Esophagus muscularis mucosa (tissue), 4 donors: Measurements from ENCODE around the gene CBX4. TPM values are rescaled to one million over a fixed set of nuclear protein-coding genes. Genes with fewer than 3 reads are reported as not detected.
"Not testable (repeated sequence)": the region's sequence is repeated elsewhere in the genome, so short reads cannot be mapped to it uniquely, and the experiment has no call there.

Source experiments
- DNase-seq: peaks from one replicate; pipeline ENCODE4 v3.0.0-alpha.2; 2017; ENCODE audit errors: extremely low spot score
- H3K27ac ChIP-seq, 4 donors: fragments of 200-600 bp; sonication (generic); replicated peaks in 1 of 4; 1 replicate in 3 of 4; 2 replicates in 1 of 4; pipeline ENCODE4 v1.5.1; 2016 to 2019; ENCODE audit warnings: mild to moderate bottlenecking in 1 of 4
- H3K27me3 ChIP-seq, 4 donors: fragments of 200-600 bp; sonication (generic); one replicate each; pipeline versions ENCODE4 v1.5.1 to v1.6.0; 2016 to 2019
- H3K36me3 ChIP-seq, 4 donors: fragments of 200-600 bp; sonication (generic); one replicate each; pipeline ENCODE4 v1.5.1; 2016 to 2019
- H3K4me1 ChIP-seq, 4 donors: fragments of 200-600 bp; sonication (generic); one replicate each; pipeline ENCODE4 v1.5.1; 2016 to 2019
- H3K4me3 ChIP-seq, 4 donors: fragments of 200-600 bp; sonication (generic); 1 replicate in 2 of 4; 2 replicates in 2 of 4; pipeline ENCODE4 v1.5.1; 2016 to 2019; ENCODE audit warnings: mild to moderate bottlenecking in 4 of 4, moderate library complexity in 1 of 4
- H3K9me3 ChIP-seq, 4 donors: fragments of 200-600 bp; sonication (generic); 1 replicate in 3 of 4; 2 replicates in 1 of 4; pipeline ENCODE4 v1.5.1; 2016 to 2019
- EP300 ChIP-seq: sonication (generic); formaldehyde crosslinking; IDR thresholded peaks from one replicate; pipeline ENCODE4 v1.6.1; 2017; ENCODE audit warnings: antibody characterized with exemption
- POLR2A ChIP-seq: fragments of 450-650 bp; IDR thresholded peaks from one replicate; pipeline ENCODE4 v1.6.1; 2017; ENCODE audit warnings: antibody characterized with exemption, moderate library complexity, mild to moderate bottlenecking, low read depth
- POLR2AphosphoS5 ChIP-seq, 2 donors: sonication (generic); formaldehyde crosslinking; IDR thresholded peaks; one replicate each; pipeline ENCODE4 v1.6.1; 2017; ENCODE audit warnings: antibody characterized with exemption in 2 of 2
- WGBS: methylation state at CpG from one replicate; pipeline ENCODE4 v1.1.5; 2018; 5-methylcytosine and 5-hydroxymethylcytosine counted together
- intact Hi-C: fragments of 100-400 bp; cut with DNase I; formaldehyde crosslinking; loops from one replicate; pipeline ENCODE4 v1.15.1; 2023
- total RNA-seq, 4 donors: library from RNA; depleted of rRNA; stranded (reverse); fragments of >200 nt; gene quantifications; one replicate each; pipeline versions ENCODE4 v1.1.0 to v1.2.1, GENCODE V29; 2016
- TF ChIP-seq, protein P1 (sequence below), 3 experiments: fragments of 200-600 bp in 2 of 3; fragments of 450-650 bp in 1 of 3; sonication (generic) in 2 of 3; IDR thresholded peaks; one replicate each; pipeline ENCODE4 v1.5.1; 2017 to 2019; ENCODE audit warnings: antibody characterized with exemption in 3 of 3, mild to moderate bottlenecking in 2 of 3, moderate library complexity in 1 of 3

Gene CBX4
- total RNA-seq, 4 donors from 2014 or later = 6.6 to 14.1 (median 12.3) TPM

DNA sequence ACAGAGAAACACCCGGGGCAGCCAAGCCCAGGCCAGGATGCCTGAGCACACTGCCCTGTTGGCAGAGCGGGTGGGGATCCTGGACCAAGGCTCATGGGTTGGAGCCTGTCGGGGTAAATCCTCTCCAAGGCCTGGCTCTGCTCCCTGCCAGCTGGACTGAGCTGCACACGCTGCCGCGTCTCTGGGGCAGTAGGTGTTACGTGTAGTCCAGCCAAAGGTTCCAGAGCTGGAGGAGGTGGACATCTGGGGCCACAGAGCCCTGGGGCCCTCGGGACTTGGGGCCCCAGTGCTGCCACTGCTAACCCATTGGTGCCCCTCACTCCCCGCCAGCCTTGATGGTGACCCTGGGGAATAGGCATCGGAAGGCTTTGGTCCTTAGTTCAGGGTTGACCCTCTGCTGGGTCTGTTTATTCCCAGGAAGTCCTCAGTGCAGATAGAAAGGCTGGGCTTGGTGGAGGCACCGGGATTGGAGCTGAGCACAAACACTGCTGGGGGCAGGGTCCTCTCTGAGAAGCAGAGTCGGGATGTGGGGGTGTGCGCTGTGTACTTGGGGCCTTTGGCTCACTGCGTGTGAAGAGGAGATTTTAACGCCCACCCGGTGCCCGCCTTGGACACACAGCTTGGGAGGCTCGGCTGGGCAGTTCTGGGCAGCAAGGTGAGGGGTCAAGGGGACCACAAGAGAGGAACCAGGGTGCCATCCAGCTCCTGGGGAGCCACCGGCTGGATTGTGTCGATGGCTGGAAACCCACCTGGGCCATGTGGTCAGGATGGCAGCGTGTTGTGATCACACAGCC lies 16.3 kb upstream of the CBX4 start:
- Histone ChIP-seq H3K4me1 (peaks cover 0 to 9% (median 6%) of the 10 kb centered on the region in 4 donors), H3K4me3 (no peak overlapping the region), H3K27ac (no peak overlapping the region), H3K27me3 (peaks cover 0 to 43% (median 0%) of the 10 kb centered on the region in 4 donors), H3K36me3 (no peaks in the 10 kb centered on the region), H3K9me3 (no peaks in the 10 kb centered on the region)
- DNase-seq = no peak
- intact Hi-C loops = no loop called here
- WGBS = 77% methylated on average over 12 of the region's 21 CpGs
- TF ChIP-seq, protein P1, sequence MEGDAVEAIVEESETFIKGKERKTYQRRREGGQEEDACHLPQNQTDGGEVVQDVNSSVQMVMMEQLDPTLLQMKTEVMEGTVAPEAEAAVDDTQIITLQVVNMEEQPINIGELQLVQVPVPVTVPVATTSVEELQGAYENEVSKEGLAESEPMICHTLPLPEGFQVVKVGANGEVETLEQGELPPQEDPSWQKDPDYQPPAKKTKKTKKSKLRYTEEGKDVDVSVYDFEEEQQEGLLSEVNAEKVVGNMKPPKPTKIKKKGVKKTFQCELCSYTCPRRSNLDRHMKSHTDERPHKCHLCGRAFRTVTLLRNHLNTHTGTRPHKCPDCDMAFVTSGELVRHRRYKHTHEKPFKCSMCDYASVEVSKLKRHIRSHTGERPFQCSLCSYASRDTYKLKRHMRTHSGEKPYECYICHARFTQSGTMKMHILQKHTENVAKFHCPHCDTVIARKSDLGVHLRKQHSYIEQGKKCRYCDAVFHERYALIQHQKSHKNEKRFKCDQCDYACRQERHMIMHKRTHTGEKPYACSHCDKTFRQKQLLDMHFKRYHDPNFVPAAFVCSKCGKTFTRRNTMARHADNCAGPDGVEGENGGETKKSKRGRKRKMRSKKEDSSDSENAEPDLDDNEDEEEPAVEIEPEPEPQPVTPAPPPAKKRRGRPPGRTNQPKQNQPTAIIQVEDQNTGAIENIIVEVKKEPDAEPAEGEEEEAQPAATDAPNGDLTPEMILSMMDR (IDR thresholded peaks at IDR 0.05) = no peak
- TF ChIP-seq POLR2A (no peak), EP300 (no peak), POLR2AphosphoS5 (IDR thresholded peaks at IDR 0.05) (no peak)

DNA sequence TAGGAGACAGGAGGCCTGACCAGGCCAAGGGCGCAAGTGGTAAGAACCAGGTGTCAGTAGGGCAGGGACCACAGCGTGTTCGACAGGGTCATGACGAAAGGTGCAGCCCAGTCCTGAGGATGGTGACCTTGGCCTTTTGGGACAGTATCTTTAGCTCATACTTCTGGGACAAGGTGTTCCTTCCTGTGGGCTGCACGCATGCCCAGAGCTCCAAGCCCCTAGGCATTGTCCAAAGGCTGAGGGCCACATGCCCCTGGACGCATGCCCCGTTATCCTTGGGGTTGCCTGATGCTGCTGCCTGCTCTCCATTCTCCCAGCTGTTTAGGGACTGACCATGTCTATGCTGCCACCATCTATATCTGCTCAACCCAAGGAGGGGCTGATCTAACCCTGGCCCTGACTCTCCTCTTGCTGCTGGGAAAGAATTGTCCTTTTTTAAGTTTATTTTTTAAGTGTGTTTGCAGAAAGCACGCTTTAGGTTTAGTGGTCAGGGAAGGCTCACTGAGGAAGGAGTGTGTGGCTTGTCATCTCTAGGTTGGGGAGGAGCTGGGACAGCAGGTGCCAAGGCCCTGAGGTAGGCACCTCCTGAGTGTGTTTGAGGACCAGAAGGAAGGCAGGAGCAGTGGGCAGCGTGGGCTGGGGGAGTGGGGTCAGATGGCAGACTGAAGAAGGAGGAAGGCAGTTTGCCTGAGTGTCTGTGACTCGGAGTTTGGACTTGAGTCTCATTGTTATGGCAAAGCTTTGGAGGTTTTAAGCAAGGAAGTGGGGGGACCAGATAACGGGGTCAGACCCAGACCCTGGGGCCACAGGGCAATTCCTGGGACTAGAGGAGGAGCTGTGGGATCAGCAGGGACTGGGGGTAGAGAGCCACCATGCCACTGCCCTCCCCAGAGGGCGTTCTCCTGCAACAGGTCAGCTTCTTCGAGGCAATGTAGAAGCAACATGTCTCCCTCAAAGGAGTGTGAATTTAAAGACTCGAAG lies 15.1 kb upstream of the CBX4 start:
- no peak overlapping the region for H3K4me3 ChIP-seq
- no peaks in the 10 kb centered on the region for H3K36me3 ChIP-seq
- no peak for TF ChIP-seq POLR2AphosphoS5 (IDR thresholded peaks at IDR 0.05)
- TF ChIP-seq, protein P1 (IDR thresholded peaks at IDR 0.05) = no peak
- TF ChIP-seq POLR2A = no peak
- TF ChIP-seq EP300 = no peak
- no peak for DNase-seq
- intact Hi-C loops = no loop called here
- H3K9me3 ChIP-seq = no peaks in the 10 kb centered on the region
- H3K27ac ChIP-seq = no peak overlapping the region
- peaks cover 0 to 9% (median 6%) of the 10 kb centered on the region in 4 donors for H3K4me1 ChIP-seq
- WGBS = 83% methylated on average over 14 of the region's 14 CpGs
- peaks cover 0 to 39% (median 0%) of the 10 kb centered on the region in 4 donors for H3K27me3 ChIP-seq

DNA sequence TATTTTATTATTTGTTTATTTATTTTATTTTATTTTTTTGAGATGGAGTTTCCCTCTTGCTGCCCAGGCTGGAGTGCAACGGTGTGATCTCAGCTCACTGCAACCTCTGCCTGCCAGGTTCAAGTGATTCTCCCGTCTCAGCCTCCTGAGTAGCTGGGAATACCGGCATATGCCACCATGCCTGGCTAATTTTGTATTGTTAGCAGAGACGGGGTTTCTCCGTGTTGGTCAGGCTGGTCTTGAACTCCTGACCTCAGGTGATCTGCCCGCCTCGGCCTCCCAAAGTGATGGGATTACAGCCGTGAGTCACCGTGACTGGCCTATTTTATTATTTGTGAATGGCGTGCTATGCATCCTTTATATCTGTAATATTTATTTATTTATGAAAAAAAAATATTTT lies 13.9 kb upstream of the CBX4 start:
- intact Hi-C loops = not testable (repeated sequence)

DNA sequence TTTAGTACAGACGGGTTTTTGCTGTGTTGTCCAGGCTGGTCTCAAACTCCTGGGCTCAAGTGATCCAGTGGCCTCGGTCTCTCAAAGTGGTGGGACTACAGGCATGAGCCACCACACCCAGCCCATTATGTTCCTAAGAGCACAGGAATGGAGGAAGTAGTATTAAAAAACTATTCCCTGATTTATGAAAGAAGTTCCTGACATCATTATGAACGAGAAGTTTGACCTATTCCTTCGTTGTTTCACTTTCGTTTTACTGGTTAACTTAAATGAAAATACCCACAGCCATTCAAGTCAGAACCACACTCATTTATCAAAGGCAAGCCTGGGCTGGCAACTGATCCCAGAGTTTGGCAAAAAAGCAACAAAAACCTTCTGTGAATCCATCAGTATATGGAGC lies 13.5 kb upstream of the CBX4 start:
- H3K4me1 ChIP-seq = peaks cover 0 to 9% (median 6%) of the 10 kb centered on the region in 4 donors
- no peak for DNase-seq
- TF ChIP-seq POLR2A = no peak
- TF ChIP-seq, protein P1 (IDR thresholded peaks at IDR 0.05) = no peak
- no peak for TF ChIP-seq POLR2AphosphoS5 (IDR thresholded peaks at IDR 0.05)
- TF ChIP-seq EP300 = no peak
- H3K36me3 ChIP-seq = no peaks in the 10 kb centered on the region
- peak overlapping the region in 3 of 4 donors; percentile 3 to 34 (median 15) for H3K4me3 ChIP-seq
- H3K27me3 ChIP-seq = peaks cover 0 to 26% (median 0%) of the 10 kb centered on the region in 4 donors
- 30% methylated on average over 5 of the region's 5 CpGs for WGBS
- intact Hi-C loops = no loop called here
- no peaks in the 10 kb centered on the region for H3K9me3 ChIP-seq
- no peak overlapping the region for H3K27ac ChIP-seq

More for the DNA sequence above, 13.9 kb upstream of the CBX4 start:
- H3K27ac ChIP-seq, H3K4me1 ChIP-seq, H3K9me3 ChIP-seq, DNase-seq, H3K36me3 ChIP-seq: not testable (repeated sequence)
- H3K4me3 ChIP-seq = peak overlapping the region in 2 of 4 donors; percentile 15 to 34
- peaks cover 0 to 31% (median 0%) of the 10 kb centered on the region in 4 donors for H3K27me3 ChIP-seq
- WGBS = 89% methylated on average over 10 of the region's 10 CpGs

DNA sequence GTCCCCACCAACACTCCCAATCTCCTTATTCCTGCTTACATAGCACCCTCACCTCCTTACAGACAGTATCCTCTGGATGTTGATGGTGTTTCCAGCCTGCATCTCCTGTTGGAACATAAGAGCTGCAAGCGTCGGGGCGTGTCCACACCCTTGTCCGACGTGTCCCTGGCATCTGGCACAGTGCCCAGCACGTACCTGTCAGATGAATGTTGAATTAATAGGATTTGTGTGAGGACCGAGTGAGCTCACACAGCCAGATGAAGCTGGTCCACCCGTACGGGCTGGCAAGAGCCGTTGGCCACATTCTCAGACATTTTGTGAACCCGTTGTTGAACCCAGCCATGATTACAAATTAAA lies 12.2 kb upstream of the CBX4 start:
- Histone ChIP-seq H3K9me3 (no peaks in the 10 kb centered on the region), H3K4me1 (peaks cover 0 to 9% (median 6%) of the 10 kb centered on the region in 4 donors), H3K36me3 (no peaks in the 10 kb centered on the region), H3K4me3 (no peak overlapping the region), H3K27me3 (peaks cover 0 to 21% (median 0%) of the 10 kb centered on the region in 4 donors), H3K27ac (no peak overlapping the region)
- intact Hi-C loops = no loop called here
- TF ChIP-seq, protein P1 (IDR thresholded peaks at IDR 0.05) = no peak
- TF ChIP-seq POLR2A (no peak), EP300 (no peak), POLR2AphosphoS5 (IDR thresholded peaks at IDR 0.05) (no peak)
- no peak for DNase-seq
- 84% methylated on average over 11 of the region's 11 CpGs for WGBS
